Measurements from ENCODE around the gene RAPGEF3.

RAPGEF3 gene

GRCh38 chr12:47755655-47756562 lies 2.8 kb downstream of the RAPGEF3 start:
- no peak for DNase-seq

GRCh38 chr12:47754881-47755280 lies 3.8 kb downstream of the RAPGEF3 start:
- DNase-seq = peak; percentile 82

- no peak for DNase-seq
Observed at GRCh38 chr12:47754126-47754525, 4.6 kb downstream of the RAPGEF3 start.

- DNase-seq = peak; percentile 92
Observed at GRCh38 chr12:47753021-47754001, 5.4 kb downstream of the RAPGEF3 start.

GRCh38 chr12:47752552-47752951 lies 6.1 kb downstream of the RAPGEF3 start:
- DNase-seq = no peak

- no peak for DNase-seq
Observed at GRCh38 chr12:47752121-47752520, 6.6 kb downstream of the RAPGEF3 start.

GRCh38 chr12:47751561-47751960 lies 7.1 kb downstream of the RAPGEF3 start:
- DNase-seq = no peak

GRCh38 chr12:47750916-47751470 lies 7.7 kb downstream of the RAPGEF3 start:
- no peak for DNase-seq

GRCh38 chr12:47750229-47750798 lies 8.4 kb downstream of the RAPGEF3 start:
- no peak for DNase-seq

- no peak for DNase-seq
Observed at GRCh38 chr12:47748899-47749298, 9.8 kb downstream of the RAPGEF3 start.

- DNase-seq = no peak
Observed at GRCh38 chr12:47748507-47748828, 10.2 kb downstream of the RAPGEF3 start.

GRCh38 chr12:47747596-47748506 lies 10.8 kb downstream of the RAPGEF3 start:
- DNase-seq = no peak

- DNase-seq = no peak
Observed at GRCh38 chr12:47747126-47747525, 11.6 kb downstream of the RAPGEF3 start.

- DNase-seq = no peak
Observed at GRCh38 chr12:47746523-47746922, 12.2 kb downstream of the RAPGEF3 start.

- no peak for DNase-seq
Observed at GRCh38 chr12:47746073-47746472, 12.6 kb downstream of the RAPGEF3 start.

- DNase-seq = no peak
Observed at GRCh38 chr12:47745485-47746041, 13.1 kb downstream of the RAPGEF3 start.

GRCh38 chr12:47744778-47745436 lies 13.8 kb downstream of the RAPGEF3 start:
- DNase-seq = no peak

- DNase-seq = peak; percentile 93
Observed at GRCh38 chr12:47744005-47744651, 14.6 kb downstream of the RAPGEF3 start.

- DNase-seq = no peak
Observed at GRCh38 chr12:47743311-47743860, 15.3 kb downstream of the RAPGEF3 start.

- peak; percentile 81 for DNase-seq
Observed at GRCh38 chr12:47742253-47742825, 16.3 kb downstream of the RAPGEF3 start.

Measured in islet precursor cell (in vitro differentiated cells).